ENCODE measurements around the gene TMSB15B.
"Not testable (repeated sequence)": the region's sequence is repeated elsewhere in the genome, so short reads cannot be mapped to it uniquely, and the experiment has no call there.

DNA sequence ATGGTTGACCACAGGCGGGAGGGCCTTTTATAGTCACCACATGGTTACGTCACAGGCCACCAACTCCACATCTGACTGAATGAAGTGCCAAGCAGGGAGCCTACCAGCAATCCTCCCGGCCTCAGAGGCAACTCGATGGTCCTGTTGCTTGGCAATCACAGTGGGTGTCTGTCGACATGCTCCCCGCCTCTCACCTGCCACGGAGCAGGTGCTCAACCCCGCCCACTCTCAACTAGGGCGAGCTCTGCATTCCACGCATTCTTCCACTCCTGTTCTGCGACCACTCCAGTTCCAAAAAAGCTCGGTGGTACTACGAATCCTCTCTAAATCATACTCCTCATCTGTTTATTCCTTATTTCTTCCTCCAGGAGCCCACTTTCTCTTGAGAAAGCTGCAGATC is 21.1 kb downstream of the TMSB15B start:
- TF ChIP-seq, protein P1, sequence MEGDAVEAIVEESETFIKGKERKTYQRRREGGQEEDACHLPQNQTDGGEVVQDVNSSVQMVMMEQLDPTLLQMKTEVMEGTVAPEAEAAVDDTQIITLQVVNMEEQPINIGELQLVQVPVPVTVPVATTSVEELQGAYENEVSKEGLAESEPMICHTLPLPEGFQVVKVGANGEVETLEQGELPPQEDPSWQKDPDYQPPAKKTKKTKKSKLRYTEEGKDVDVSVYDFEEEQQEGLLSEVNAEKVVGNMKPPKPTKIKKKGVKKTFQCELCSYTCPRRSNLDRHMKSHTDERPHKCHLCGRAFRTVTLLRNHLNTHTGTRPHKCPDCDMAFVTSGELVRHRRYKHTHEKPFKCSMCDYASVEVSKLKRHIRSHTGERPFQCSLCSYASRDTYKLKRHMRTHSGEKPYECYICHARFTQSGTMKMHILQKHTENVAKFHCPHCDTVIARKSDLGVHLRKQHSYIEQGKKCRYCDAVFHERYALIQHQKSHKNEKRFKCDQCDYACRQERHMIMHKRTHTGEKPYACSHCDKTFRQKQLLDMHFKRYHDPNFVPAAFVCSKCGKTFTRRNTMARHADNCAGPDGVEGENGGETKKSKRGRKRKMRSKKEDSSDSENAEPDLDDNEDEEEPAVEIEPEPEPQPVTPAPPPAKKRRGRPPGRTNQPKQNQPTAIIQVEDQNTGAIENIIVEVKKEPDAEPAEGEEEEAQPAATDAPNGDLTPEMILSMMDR (IDR thresholded peaks at IDR 0.05): not testable (repeated sequence)
- not testable (repeated sequence) for TF ChIP-seq ZFX (IDR thresholded peaks at IDR 0.05; ENCODE audit: borderline replicate concordance)

All from 22Rv1 (cell line).